ENCODE data around the gene AGAP1. TPM values are rescaled to one million over a fixed set of nuclear protein-coding genes. Genes with fewer than 3 reads are reported as not detected.

The AGAP1 gene
- total RNA-seq, 1 donor = 10.8 TPM

- no peak for DNase-seq (ENCODE audit: low read depth)
- TF ChIP-seq CTCF (IDR thresholded peaks at IDR 0.05; ENCODE audit: insufficient read depth, low read depth, low read length) = no peak
- no peak overlapping the region for H3K4me3 ChIP-seq (ENCODE audit: low read depth, low read length)
Measured at GRCh38 chr2:235636546-235636945, 142.7 kb downstream of the AGAP1 start.

GRCh38 chr2:235637896-235638295, 144.1 kb downstream of the AGAP1 start:
- no peak for TF ChIP-seq CTCF (IDR thresholded peaks at IDR 0.05; ENCODE audit: insufficient read depth, low read depth, low read length)
- no peak for DNase-seq (ENCODE audit: low read depth)
- no peak overlapping the region for H3K4me3 ChIP-seq (ENCODE audit: low read depth, low read length)

DNA sequence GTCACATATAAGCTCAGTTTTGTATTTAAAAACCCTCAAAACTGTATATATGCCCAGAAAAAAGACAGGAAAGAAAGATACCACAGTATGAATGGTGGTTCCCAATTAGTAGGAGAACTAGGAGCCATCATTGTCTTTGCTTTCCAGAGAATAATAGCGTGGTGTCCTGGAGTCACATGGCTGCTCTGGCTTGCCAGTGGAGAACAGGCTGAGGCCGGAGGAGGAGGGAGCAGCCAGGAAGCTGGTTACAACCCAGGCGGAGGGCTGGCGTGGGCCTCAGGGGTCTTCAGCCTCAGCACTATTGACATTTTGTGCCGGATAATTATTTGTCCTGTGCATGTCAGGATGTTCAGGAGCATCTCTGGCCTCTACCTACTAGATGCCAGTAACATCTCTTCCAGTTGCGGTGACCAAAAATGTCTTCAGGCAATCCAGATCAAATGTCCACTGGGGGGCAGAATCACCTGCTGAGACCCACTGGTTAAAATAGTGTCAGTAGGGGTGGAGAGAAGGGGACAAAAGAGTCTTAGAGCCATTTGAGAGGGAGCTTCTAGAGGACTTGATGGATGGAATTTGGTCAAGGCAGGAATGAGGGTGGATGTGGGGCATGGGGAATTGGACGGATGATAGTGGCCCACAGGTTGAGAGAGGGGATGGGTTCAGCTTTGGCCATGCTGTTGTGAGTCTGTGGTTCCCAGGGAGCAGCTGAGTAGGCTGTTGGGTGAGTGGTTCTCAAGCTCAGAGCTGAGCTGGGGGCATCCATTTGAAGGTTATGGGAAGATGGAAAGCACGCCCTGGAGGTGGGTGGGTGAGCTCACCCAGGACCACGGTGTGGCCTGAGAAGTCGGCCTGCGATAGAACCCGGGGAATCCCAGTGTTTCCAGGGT, 144.9 kb downstream of the AGAP1 start:
- no peak overlapping the region for H3K4me3 ChIP-seq (ENCODE audit: low read depth, low read length)
- TF ChIP-seq CTCF (IDR thresholded peaks at IDR 0.05; ENCODE audit: insufficient read depth, low read depth, low read length) = no peak
- DNase-seq (ENCODE audit: low read depth) = no peak

DNA sequence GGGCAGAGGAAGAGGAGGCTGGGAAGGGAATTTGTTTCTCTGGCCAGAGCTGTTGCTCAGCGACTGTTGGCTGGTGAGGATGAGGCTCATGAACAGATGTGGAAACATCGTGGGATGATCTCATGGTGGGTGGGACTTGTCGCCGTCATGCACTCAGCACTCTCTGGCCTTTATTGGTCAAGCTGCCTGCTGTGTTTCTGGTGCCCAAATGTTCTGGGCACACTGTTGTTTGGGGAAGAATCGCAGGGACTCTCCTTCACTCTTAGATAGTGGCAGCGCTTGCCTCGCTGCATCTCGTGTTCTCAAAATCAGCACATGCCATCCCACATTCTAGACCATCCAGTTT, 145.6 kb downstream of the AGAP1 start:
- no peak for TF ChIP-seq CTCF (IDR thresholded peaks at IDR 0.05; ENCODE audit: insufficient read depth, low read depth, low read length)
- DNase-seq (ENCODE audit: low read depth) = peak; percentile 93
- no peak overlapping the region for H3K4me3 ChIP-seq (ENCODE audit: low read depth, low read length)

DNA sequence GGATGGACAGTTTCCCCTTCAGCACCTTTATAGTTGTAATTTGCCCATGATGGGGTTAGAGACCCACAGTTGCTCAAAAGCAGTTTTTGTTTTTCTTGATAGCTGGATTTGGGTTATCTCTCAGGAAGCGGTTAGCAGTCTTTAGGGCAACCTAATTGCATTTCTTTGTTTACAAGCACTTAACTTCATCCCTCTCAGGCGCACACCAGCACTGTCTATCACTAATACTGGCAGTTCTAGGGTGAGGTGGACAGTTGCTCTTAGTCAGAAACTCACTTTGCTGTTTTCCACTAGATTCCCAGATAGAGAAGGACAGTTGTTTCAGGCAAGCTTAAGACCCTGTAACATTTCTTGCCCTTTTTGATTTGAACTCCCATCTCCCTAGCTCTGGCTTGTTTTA, 146.0 kb downstream of the AGAP1 start:
- DNase-seq (ENCODE audit: low read depth) = peak; percentile 51
- no peak overlapping the region for H3K4me3 ChIP-seq (ENCODE audit: low read depth, low read length)
- no peak for TF ChIP-seq CTCF (IDR thresholded peaks at IDR 0.05; ENCODE audit: insufficient read depth, low read depth, low read length)

DNA sequence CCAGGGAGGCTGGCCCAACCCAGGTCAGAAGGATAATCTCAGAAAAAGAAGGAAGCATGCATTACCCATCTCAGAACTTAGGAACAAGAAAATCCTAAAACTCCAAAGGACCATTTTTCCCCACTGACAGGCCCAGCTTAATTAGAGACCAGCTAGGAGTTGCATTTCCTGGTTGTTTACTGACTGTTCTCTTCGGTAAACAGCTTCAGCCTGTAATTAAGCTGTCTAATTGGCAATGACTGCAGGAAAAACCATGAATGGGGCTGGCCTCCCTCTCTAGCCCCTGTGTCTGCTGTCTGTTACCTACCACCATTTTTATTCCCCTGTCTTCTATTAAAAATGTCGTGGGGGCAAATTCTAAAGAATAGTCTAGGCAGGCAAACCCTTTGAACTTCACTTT, 146.5 kb downstream of the AGAP1 start:
- DNase-seq (ENCODE audit: low read depth) = no peak
- no peak overlapping the region for H3K4me3 ChIP-seq (ENCODE audit: low read depth, low read length)
- TF ChIP-seq CTCF (IDR thresholded peaks at IDR 0.05; ENCODE audit: insufficient read depth, low read depth, low read length) = no peak

Measured in fibroblast of villous mesenchyme (primary cell).